GM19351 (cell line): Measurements from ENCODE around the gene PCDH18.
"Not testable (repeated sequence)": the region's sequence is repeated elsewhere in the genome, so short reads cannot be mapped to it uniquely, and the experiment has no call there.

Experiments used
- ATAC-seq: cut with Tn5 transposase; IDR thresholded peaks from one replicate; pipeline ENCODE4 v1.9.1; 2021; ENCODE audit warnings: mild to moderate bottlenecking, moderate library complexity; ENCODE audit not compliant: unreplicated experiment

PCDH18 gene

GRCh38 chr4:137529432-137529831, 2.9 kb downstream of the PCDH18 start:
- no peak for ATAC-seq

- no peak for ATAC-seq
Measured at GRCh38 chr4:137528673-137529072, 3.6 kb downstream of the PCDH18 start.

DNA sequence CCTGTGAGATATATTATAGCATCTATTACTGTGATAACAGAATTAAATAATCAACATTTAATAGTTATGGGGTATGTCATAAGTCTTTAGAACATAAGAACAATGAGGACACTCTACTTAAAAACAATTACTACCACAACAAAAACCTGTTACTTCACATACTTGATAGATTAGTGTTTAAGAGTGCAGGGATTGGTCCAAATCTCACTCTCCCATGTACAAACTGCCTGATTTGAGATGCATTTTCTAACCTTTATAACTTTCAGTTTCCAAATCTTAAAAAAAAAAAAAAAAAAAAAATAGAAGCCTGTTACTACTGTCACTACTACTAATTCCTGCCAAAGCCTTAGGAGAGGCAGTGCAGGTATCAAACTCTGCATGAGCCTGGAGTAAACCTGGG, 5.6 kb downstream of the PCDH18 start:
- no peak for ATAC-seq

GRCh38 chr4:137524725-137525369, 7.4 kb downstream of the PCDH18 start:
- no peak for ATAC-seq

- no peak for ATAC-seq
Measured at GRCh38 chr4:137523329-137523728, 9.0 kb downstream of the PCDH18 start.

DNA sequence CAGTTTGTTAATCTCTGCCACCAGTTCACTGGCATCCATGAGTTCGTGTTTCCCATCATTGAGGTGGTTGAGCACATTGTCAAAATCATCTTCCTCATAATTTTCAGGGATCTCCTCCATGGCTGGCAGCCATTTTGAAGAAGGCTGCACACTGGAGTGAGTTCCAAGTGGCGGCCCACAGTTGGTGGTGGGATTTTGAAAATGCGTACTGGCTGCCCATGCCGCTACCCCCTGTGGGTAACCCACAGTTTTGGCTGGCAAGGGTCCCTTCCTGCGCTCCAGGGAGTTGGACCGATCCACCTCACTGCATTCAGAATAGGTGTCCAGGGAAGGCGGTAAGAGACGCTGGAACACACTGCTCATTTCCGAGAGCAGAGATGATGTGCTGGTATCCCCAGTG, 11.2 kb downstream of the PCDH18 start:
- ATAC-seq = no peak

GRCh38 chr4:137519406-137519805, 12.9 kb downstream of the PCDH18 start:
- ATAC-seq = no peak

GRCh38 chr4:137517323-137517722, 15.0 kb downstream of the PCDH18 start:
- not testable (repeated sequence) for ATAC-seq

- ATAC-seq = no peak
Measured at GRCh38 chr4:137514406-137515111, 17.7 kb downstream of the PCDH18 start.

GRCh38 chr4:137510557-137511265, 21.6 kb downstream of the PCDH18 start:
- ATAC-seq = no peak

DNA sequence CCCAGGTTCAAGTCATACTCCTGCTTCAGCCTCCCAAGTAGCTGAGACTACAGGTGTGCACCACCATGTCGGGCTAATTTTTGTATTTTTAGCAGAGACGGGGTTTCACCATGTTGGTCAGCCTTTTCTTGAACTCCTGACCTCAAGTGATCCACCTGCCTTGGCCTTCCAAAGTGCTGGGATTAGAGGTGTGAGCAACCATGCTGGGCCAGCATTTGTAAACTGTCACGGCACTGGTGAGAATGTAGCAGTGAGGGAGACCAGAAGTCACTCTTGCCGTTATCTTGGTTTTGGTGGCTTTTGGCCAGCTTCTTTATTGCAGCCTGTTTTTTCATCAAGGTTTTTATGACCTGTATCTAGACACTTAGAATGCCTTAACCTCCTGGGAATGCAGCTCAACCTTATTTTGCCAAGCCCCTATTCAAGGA, 22.4 kb downstream of the PCDH18 start:
- ATAC-seq = no peak

DNA sequence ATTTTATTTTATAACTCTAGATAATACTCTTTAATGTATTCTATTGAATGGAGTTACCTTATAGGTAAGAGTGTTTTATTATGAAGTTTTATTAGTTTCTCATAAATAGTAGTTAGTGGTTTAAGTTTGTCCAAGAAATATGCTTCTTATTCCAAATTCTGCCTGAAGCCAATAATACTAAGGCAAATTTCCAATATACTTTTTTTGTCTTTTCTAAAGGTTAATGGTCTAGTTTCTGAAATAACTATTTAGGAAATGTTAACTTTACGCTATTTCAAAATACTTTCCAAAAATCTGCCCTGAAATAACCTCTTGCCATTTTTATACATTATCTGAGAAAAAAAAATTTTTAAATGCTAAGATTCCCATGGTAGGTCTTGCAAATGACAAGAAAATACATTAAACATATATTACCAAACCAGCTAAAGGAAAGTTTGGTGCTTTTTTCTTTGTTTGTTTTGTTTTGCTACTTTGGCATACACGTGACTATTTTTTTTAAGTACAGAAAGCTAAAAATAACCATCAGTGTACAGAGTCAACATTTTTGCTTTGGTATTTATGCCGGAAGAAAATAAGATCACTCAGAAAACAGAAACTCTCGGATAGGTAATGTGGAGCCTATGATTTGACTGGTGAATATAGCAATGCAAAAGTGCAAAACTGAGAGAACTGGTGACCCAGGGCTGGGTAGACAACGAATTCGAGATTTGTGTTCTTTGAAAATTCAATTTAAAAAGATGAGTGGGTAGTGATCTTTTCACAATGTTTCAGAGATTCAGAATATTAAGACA, 29.8 kb downstream of the PCDH18 start:
- ATAC-seq = no peak

GRCh38 chr4:137496267-137496666, 36.0 kb downstream of the PCDH18 start:
- ATAC-seq = not testable (repeated sequence)

DNA sequence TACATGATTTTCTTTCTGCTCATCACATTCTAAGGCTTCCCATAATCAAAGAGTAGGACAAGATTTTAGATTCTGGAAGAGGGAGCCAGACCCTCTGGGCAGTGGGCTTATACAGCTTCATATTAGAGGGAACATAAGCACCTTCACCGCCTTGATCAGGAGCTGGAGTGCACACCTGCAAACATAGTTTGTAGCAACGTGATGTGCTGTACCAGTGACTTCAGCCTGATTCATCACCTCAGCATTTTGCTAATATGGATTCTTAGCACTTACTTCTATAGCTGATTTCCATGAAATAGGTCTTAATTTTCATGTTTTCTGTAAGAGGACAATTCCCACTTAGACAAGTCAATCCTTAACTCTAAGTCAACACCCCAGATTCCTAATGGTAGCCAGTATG, 36.7 kb downstream of the PCDH18 start:
- ATAC-seq = no peak

- not testable (repeated sequence) for ATAC-seq
Measured at GRCh38 chr4:137483313-137483959, 48.9 kb downstream of the PCDH18 start.

GRCh38 chr4:137479657-137480056, 52.6 kb downstream of the PCDH18 start:
- not testable (repeated sequence) for ATAC-seq

DNA sequence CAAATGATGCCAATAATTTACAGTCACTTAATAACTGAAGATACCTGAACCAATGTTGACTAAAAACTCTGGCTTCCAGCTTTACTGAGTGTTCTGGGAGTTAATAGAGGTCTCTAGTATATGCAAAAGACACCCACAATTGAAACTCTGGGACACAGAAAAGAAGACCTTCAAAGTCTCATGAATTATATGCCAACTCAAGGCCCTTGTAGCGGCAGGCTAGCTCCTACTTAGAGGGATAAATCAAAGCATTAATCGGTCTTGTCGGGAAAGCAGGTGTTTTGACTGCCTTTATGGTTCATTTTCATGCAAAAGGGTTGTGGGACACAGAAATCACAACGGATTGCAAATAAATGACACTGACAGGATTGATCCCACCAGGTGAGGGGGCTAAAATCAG, 55.9 kb downstream of the PCDH18 start:
- ATAC-seq = no peak

GRCh38 chr4:137474711-137475301, 57.5 kb downstream of the PCDH18 start:
- ATAC-seq = no peak

DNA sequence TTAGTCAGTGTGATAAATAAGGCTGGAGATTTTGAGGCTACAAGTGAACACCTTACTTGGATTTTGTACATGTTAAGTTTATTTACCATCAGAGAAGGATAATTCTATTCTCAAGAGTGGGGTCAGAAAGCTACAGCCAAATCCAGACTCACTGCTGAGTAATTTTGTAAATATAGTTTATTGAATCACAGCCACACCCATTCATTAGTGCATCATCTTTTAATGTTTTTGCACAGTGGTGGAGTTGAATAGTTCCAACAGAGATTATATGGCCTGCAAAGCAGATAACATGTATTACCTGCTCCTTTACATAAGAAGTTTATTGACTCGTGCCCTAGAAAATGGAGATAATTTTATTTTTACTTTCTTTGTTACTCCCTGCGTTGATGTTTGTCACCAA, 60.4 kb downstream of the PCDH18 start:
- ATAC-seq = no peak

GRCh38 chr4:137471461-137471860, 60.8 kb downstream of the PCDH18 start:
- no peak for ATAC-seq
